ENCODE measurements around the gene EBF4.
"Not testable (repeated sequence)": the region's sequence is repeated elsewhere in the genome, so short reads cannot be mapped to it uniquely, and the experiment has no call there.

The EBF4 gene

GRCh38 chr20:2672446-2672845 is 20.1 kb upstream of the EBF4 start:
- DNase-seq (ENCODE audit: low spot score) = no peak

- DNase-seq (ENCODE audit: low spot score) = no peak
Observed at GRCh38 chr20:2673453-2673852, 19.1 kb upstream of the EBF4 start.

- no peak for DNase-seq (ENCODE audit: low spot score)
Observed at GRCh38 chr20:2680046-2680445, 12.5 kb upstream of the EBF4 start.

GRCh38 chr20:2682040-2682439 is 10.5 kb upstream of the EBF4 start:
- DNase-seq (ENCODE audit: low spot score) = not testable (repeated sequence)

- DNase-seq (ENCODE audit: low spot score) = not testable (repeated sequence)
Observed at GRCh38 chr20:2684817-2685216, 7.8 kb upstream of the EBF4 start.

- DNase-seq (ENCODE audit: low spot score) = no peak
Observed at GRCh38 chr20:2687514-2687913, 5.1 kb upstream of the EBF4 start.

GRCh38 chr20:2688041-2688591 is 4.5 kb upstream of the EBF4 start:
- DNase-seq (ENCODE audit: low spot score) = peak; percentile 20

GRCh38 chr20:2690213-2690612 is 2.4 kb upstream of the EBF4 start:
- no peak for DNase-seq (ENCODE audit: low spot score)

- DNase-seq (ENCODE audit: low spot score) = no peak
Observed at GRCh38 chr20:2690718-2691117, 1.9 kb upstream of the EBF4 start.

GRCh38 chr20:2691127-2691526 is 1.5 kb upstream of the EBF4 start:
- no peak for DNase-seq (ENCODE audit: low spot score)

- no peak for DNase-seq (ENCODE audit: low spot score)
Observed at GRCh38 chr20:2691663-2692035, 931 bp upstream of the EBF4 start.

GRCh38 chr20:2692886-2693285 is 306 bp downstream of the EBF4 start:
- no peak for DNase-seq (ENCODE audit: low spot score)

GRCh38 chr20:2693286-2694007 is 867 bp downstream of the EBF4 start:
- DNase-seq (ENCODE audit: low spot score) = no peak

- no peak for DNase-seq (ENCODE audit: low spot score)
Observed at GRCh38 chr20:2694008-2694471, 1.5 kb downstream of the EBF4 start.

- no peak for DNase-seq (ENCODE audit: low spot score)
Observed at GRCh38 chr20:2694519-2694918, 1.9 kb downstream of the EBF4 start.

- DNase-seq (ENCODE audit: low spot score) = no peak
Observed at GRCh38 chr20:2695206-2695983, 2.8 kb downstream of the EBF4 start.

GRCh38 chr20:2695984-2696525 is 3.5 kb downstream of the EBF4 start:
- DNase-seq (ENCODE audit: low spot score) = not testable (repeated sequence)

- no peak for DNase-seq (ENCODE audit: low spot score)
Observed at GRCh38 chr20:2696646-2697045, 4.1 kb downstream of the EBF4 start.

- no peak for DNase-seq (ENCODE audit: low spot score)
Observed at GRCh38 chr20:2697768-2698167, 5.2 kb downstream of the EBF4 start.

GRCh38 chr20:2698186-2698817 is 5.7 kb downstream of the EBF4 start:
- DNase-seq (ENCODE audit: low spot score) = no peak

GRCh38 chr20:2698912-2699311 is 6.3 kb downstream of the EBF4 start:
- no peak for DNase-seq (ENCODE audit: low spot score)

GRCh38 chr20:2699775-2700413 is 7.3 kb downstream of the EBF4 start:
- DNase-seq (ENCODE audit: low spot score) = no peak

Measured in hematopoietic multipotent progenitor cell treated with erythropoietin and hydrocortisone succinate and interleukin-3 and kit ligand, for 15 days (in vitro differentiated cells).